Thymus (tissue), 11 donors: ENCODE data around the gene RER1. TPM values are rescaled to one million over a fixed set of nuclear protein-coding genes. Genes with fewer than 3 reads are reported as not detected.

Experiments used
- DNase-seq, 9 donors: peaks; one replicate each; pipeline ENCODE4 v3.0.0-alpha.2; 2013; ENCODE audit warnings: low spot score in 9 of 9, low read depth in 6 of 9, missing footprints in 1 of 9
- H3K27ac ChIP-seq, 2 donors: one replicate each; pipeline ENCODE4 v1.5.1; 2013; ENCODE audit warnings: control low read depth in 1 of 2, low read depth in 1 of 2, low read length in 1 of 2, mild to moderate bottlenecking in 1 of 2, moderate library complexity in 1 of 2
- H3K27me3 ChIP-seq, 2 donors: one replicate each; pipeline ENCODE4 v1.5.1; 2013; ENCODE audit warnings: low read length in 1 of 2; ENCODE audit not compliant: control insufficient read depth in 2 of 2, insufficient read depth in 1 of 2
- H3K36me3 ChIP-seq, 2 donors: one replicate each; pipeline ENCODE4 v1.5.1; 2013; ENCODE audit warnings: low read length in 1 of 2, mild to moderate bottlenecking in 1 of 2, moderate library complexity in 1 of 2; ENCODE audit not compliant: control insufficient read depth in 2 of 2, insufficient read depth in 2 of 2
- H3K4me1 ChIP-seq, 2 donors: one replicate each; pipeline ENCODE4 v1.5.1; 2013; ENCODE audit warnings: low read length in 2 of 2; ENCODE audit not compliant: control insufficient read depth in 2 of 2, insufficient read depth in 2 of 2
- H3K4me3 ChIP-seq, 2 donors: one replicate each; pipeline ENCODE4 v1.5.1; 2013; ENCODE audit warnings: low read length in 2 of 2, control low read depth in 1 of 2, mild to moderate bottlenecking in 1 of 2
- H3K9me3 ChIP-seq, 2 donors: one replicate each; pipeline ENCODE4 v1.5.1; 2013; ENCODE audit warnings: low read length in 1 of 2, mild to moderate bottlenecking in 1 of 2; ENCODE audit not compliant: control insufficient read depth in 2 of 2, insufficient read depth in 1 of 2
- WGBS: extraction: QIAGEN DNeasy Blood & Tissue Kit; methylation state at CpG from one replicate; pipeline ENCODE4 v1.1.7; 2013; 5-methylcytosine and 5-hydroxymethylcytosine counted together
- polyA plus RNA-seq: library from polyadenylated mRNA; stranded (reverse); fragments of 200-250 nt; gene quantifications from one replicate; pipeline ENCODE4 v1.2.3, GENCODE V29; 2013
- total RNA-seq: library from RNA; stranded (reverse); fragments of 120-200 nt; gene quantifications from one replicate; pipeline ENCODE4 v1.2.4, GENCODE V29; 2013
- donor health status: healthy.

RER1 gene
- total and polyA plus RNA-seq, 2 donors, result 58.6 to 85.8 TPM

DNA sequence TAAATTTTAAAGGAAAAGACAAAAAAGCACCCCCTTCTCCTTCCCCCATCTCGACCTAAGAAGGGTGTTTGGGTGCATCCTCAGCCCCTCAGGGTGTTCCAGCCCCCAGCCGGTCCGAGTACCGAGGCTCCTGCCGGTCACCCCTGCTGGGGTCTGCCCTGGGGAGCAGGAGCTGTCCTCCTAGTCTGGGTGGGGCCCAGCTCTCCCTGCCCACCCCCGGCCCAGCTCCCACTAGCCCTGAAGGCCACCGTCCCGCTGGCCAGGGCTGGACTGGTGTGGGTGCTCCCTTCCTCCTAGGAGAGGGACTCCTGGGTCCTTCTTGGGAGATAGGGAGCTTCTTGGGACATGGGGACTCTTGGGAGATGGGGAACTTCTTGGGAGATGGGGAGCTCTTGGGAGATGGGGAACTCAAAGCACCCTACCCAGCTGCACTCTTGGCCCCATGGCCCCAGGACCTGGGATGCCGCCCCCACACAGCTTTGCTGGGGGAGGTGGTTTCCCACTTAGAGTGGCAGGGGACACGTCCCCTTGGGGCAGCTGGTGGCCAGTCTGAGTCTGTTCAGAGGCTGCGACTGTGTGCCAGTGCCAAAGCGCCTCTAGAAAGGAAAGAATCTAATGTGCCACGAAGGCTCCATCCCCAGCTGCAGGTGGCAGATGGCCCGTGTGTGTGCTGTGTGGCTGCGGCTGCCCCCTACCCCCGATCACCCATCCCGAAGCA is 44.8 kb upstream of the RER1 start:
- 95% methylated on average over 17 of the region's 17 CpGs for WGBS
- Histone ChIP-seq H3K4me1 (no peaks in the 10 kb centered on the region), H3K27me3 (no peaks in the 10 kb centered on the region), H3K27ac (no peak overlapping the region), H3K4me3 (no peak overlapping the region), H3K9me3 (no peaks in the 10 kb centered on the region), H3K36me3 (no peaks in the 10 kb centered on the region)
- no peak for DNase-seq

DNA sequence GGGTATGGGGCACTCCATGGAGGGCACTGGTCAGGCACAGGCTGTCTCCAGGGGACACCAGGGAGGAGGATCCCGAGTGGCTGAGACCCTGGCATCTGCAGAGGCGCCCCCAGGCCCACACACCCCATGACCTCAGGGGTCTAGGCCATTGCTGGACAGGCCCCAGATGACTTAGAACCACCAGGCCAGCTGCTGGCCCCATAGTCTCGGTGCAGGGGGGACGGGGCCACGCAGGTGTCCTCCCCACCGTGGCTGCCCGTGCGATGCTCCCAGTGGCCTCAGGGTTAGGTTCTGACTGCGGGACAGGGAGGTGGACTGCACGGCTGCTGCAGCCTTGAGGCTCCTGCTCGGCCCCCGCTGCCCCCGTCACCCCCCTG is 44.2 kb upstream of the RER1 start:
- H3K9me3 ChIP-seq, result no peaks in the 10 kb centered on the region
- H3K4me1 ChIP-seq, result no peaks in the 10 kb centered on the region
- no peaks in the 10 kb centered on the region for H3K27me3 ChIP-seq
- no peaks in the 10 kb centered on the region for H3K36me3 ChIP-seq
- 96% methylated on average over 13 of the region's 13 CpGs for WGBS
- H3K4me3 ChIP-seq, result no peak overlapping the region
- DNase-seq, result no peak
- H3K27ac ChIP-seq, result no peak overlapping the region

DNA sequence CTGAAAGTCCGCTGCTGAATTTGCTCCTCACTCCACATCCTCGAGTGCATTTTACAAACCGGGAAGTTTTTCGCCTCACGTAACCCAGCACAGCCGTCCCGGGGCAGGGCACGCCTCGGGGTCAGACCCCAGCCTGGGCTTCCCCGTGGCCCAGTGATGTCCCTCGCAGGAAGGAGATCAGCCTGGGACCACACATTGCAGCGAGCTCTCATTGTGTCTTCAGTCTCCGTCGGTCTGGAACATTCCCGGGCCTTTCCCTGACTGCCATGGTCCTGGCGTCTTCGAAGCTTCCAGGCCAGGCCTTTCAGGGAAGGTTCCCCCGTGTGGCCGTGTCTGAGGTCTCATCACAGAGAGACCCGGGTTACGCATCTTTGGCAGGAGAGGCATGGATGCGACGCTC is 43.7 kb upstream of the RER1 start:
- DNase-seq, result no peak
- Histone ChIP-seq H3K36me3 (no peaks in the 10 kb centered on the region), H3K27me3 (no peaks in the 10 kb centered on the region), H3K4me3 (no peak overlapping the region), H3K9me3 (no peaks in the 10 kb centered on the region), H3K27ac (no peak overlapping the region), H3K4me1 (no peaks in the 10 kb centered on the region)
- WGBS, result 94% methylated on average over 23 of the region's 23 CpGs

DNA sequence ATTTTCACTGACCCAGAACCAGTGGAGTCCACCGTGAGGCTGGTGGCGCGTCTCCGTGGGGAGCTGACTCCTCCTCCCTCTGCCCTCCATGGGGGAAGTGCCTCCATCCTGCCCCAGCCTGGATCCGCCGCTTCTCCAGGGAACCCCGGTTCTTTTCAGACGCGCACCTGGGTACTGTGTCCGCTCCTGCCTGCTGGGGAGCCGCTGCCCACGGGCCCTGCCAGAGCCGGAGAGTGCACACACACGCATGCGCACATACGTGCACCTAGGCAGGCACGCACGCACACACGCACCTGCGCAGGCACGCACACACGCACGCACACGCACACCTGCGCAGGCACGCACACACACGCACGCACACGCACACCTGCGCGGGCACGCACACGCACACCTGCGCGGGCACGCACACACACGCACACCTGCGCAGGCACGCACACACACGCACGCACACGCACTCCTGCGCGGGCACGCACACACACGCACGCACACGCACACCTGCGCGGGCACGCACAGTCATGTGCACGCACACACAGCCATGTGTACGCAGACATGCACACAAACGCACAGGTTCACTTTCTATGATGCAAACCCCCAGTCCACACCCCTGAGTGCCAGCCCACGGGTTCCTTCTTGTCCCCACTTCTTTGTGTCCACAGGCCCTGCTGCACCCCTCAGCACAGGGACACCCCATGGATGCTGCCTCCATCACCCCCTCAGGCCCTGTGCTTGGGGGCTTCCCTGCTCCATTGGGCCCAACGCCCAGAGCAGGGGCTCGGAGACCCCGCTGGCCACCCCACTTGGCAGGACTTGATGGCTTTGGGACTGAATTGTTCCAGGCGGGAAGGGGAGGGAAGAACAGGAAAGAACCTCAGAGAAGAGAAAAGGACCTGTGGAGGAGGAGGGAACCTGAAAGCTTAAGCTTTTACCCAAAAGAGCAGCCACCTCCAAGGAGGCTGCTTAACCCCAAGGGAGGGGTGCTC is 43.0 kb upstream of the RER1 start:
- H3K9me3 ChIP-seq, result no peaks in the 10 kb centered on the region
- no peak overlapping the region for H3K4me3 ChIP-seq
- no peak for DNase-seq
- no peaks in the 10 kb centered on the region for H3K4me1 ChIP-seq
- WGBS, result 94% methylated on average over 59 of the region's 59 CpGs
- no peak overlapping the region for H3K27ac ChIP-seq
- no peaks in the 10 kb centered on the region for H3K36me3 ChIP-seq
- no peaks in the 10 kb centered on the region for H3K27me3 ChIP-seq

DNA sequence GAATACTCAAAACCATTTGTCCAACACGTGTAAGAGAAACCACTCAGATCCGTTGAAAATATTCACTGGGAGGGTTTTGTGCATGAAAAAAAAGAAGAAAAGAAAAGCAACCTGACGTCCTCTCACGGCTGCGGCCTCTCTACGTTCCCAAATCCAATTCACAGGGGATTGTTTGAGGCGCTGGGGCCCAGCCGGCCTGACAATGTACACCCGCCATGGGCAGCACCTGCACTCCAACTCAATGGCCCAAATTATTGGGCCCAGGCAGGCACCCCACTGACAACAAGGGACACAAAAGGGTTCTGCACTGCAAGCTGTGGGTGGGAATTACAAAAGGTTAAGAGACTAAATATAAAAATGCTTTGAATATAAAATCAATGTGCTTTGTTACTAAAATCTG is 41.8 kb upstream of the RER1 start:
- no peak overlapping the region for H3K27ac ChIP-seq
- no peaks in the 10 kb centered on the region for H3K9me3 ChIP-seq
- no peak overlapping the region for H3K4me3 ChIP-seq
- no peaks in the 10 kb centered on the region for H3K27me3 ChIP-seq
- WGBS, result 98% methylated on average over 9 of the region's 9 CpGs
- peaks cover 0 to 1% of the 10 kb centered on the region in 2 donors for H3K4me1 ChIP-seq
- H3K36me3 ChIP-seq, result no peaks in the 10 kb centered on the region
- no peak for DNase-seq

DNA sequence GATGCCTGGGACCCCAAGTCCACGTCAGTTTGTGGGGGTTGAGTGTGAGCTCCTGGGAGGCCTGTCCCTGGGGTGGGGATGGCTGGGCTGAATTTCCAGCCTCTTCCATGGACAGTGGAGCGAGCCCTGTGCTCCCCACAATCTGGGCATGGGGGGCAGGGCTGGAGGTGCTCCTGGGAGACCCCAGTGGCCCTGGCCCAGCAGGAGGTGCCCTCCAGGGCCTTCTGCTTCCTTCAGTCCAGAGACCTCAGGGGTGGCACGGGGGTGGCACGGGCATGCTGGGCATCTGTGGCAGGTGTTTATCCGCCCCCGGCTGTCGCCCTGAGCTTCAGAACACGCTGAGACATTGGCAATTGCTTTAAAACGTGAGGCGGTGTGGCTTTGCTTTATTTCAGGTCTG is 41.1 kb upstream of the RER1 start:
- Histone ChIP-seq H3K36me3 (no peaks in the 10 kb centered on the region), H3K4me3 (no peak overlapping the region), H3K27ac (no peak overlapping the region), H3K9me3 (no peaks in the 10 kb centered on the region), H3K4me1 (peaks cover 0 to 3% of the 10 kb centered on the region in 2 donors), H3K27me3 (no peaks in the 10 kb centered on the region)
- WGBS, result 94% methylated on average over 10 of the region's 10 CpGs
- DNase-seq, result no peak

DNA sequence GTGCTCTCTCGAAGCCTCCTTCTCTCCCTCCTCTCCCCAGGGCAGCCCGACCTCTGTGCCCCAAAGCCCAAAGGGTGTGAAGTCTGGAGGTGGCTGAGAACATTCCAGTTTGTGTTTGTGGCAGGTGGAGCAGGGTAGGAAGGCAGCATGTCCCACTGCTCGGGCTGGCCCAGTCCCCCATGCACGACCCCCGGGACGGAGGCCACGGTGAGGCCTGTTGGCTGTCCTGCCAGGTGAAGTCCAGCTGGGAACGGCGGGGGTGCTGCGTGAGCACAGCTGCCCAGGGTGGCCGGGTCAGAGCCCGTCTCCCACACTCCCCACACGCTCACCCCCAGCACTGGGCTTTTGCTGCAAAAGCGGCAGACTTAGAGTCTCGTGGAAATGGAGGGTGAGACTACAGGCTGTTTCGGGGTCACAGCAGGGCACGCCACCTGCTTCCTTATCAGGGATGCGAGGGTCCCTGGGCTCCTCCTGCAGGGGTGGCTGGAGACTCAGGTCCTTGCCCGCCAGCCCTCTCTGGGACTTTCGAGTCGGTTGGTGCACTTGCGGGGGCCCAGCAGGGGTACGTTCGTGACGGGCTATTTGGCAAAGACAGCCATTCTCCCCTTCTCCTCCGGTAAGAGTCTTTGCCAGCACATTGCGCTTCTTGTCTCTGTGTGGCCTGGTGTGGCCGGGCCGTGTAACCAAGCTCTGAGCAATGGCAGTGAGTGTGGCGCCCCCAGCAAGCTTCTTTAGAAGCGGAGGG is 40.6 kb upstream of the RER1 start:
- 88% methylated on average over 31 of the region's 31 CpGs for WGBS
- H3K27ac ChIP-seq, result no peak overlapping the region
- DNase-seq, result no peak

DNA sequence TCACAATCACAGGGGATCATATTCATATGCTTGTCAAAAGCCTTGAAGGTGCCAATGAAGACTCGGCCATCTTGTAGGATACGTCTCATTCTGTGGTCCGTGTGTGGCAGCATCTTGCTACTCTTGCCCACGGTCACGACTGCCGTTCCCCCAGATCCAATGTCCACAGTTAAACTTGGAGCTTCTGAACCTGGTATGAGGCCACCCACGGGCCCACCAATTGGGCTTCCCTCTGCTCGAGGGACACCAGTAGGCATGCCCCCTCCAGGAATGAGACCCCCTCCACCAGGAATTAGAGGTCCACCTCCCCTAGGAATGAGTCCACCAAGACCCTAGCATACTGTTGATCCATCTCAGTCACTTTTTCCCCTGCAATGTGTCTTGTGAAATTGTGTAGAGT is 39.9 kb upstream of the RER1 start:
- H3K27me3 ChIP-seq, result no peaks in the 10 kb centered on the region
- H3K27ac ChIP-seq, result no peak overlapping the region
- peaks cover 0 to 3% of the 10 kb centered on the region in 2 donors for H3K4me1 ChIP-seq
- no peak overlapping the region for H3K4me3 ChIP-seq
- H3K9me3 ChIP-seq, result no peaks in the 10 kb centered on the region
- DNase-seq, result no peak
- H3K36me3 ChIP-seq, result no peaks in the 10 kb centered on the region
- 96% methylated on average over 8 of the region's 8 CpGs for WGBS

More for the DNA sequence above, 40.6 kb upstream of the RER1 start:
- no peaks in the 10 kb centered on the region for H3K9me3 ChIP-seq
- no peaks in the 10 kb centered on the region for H3K36me3 ChIP-seq
- H3K4me3 ChIP-seq, result no peak overlapping the region
- peaks cover 0 to 3% of the 10 kb centered on the region in 2 donors for H3K4me1 ChIP-seq
- H3K27me3 ChIP-seq, result no peaks in the 10 kb centered on the region
